ENCODE data around the gene PSG1. TPM values are rescaled to one million over a fixed set of nuclear protein-coding genes. Genes with fewer than 3 reads are reported as not detected.
"Not testable (repeated sequence)": the region's sequence is repeated elsewhere in the genome, so short reads cannot be mapped to it uniquely, and the experiment has no call there.

The PSG1 gene
- total RNA-seq, 1 donor from 2014 or later = not detected

- H3K27ac ChIP-seq (replicated peaks) = no peak overlapping the region
- H3K4me1 ChIP-seq = no peaks in the 10 kb centered on the region
- intact Hi-C loops (cut with micrococcal nuclease) = no loop called here
- H3K36me3 ChIP-seq = no peaks in the 10 kb centered on the region
- DNase-seq = no peak
- peaks cover 26% of the 10 kb centered on the region for H3K27me3 ChIP-seq (ENCODE audit: low read depth)
- TF ChIP-seq CTCF (IDR thresholded peaks at IDR 0.05; ENCODE audit: borderline replicate concordance) = no peak
- no peaks in the 10 kb centered on the region for H3K9me3 ChIP-seq (replicated peaks)
- H3K4me3 ChIP-seq = no peak overlapping the region
Observed at GRCh38 chr19:42872608-42873007, 6.9 kb downstream of the PSG1 start.

GRCh38 chr19:42857544-42857867 lies 22.0 kb downstream of the PSG1 start:
- Histone ChIP-seq H3K36me3 (no peaks in the 10 kb centered on the region), H3K4me3 (no peak overlapping the region), H3K9me3 (replicated peaks) (peaks cover 1% of the 10 kb centered on the region)

GRCh38 chr19:42856866-42857543 lies 22.5 kb downstream of the PSG1 start:
- H3K9me3 ChIP-seq (replicated peaks); DNase-seq; H3K27ac ChIP-seq (replicated peaks); H3K4me3 ChIP-seq; H3K4me1 ChIP-seq; intact Hi-C loops (cut with micrococcal nuclease); H3K27me3 ChIP-seq (ENCODE audit: low read depth); H3K36me3 ChIP-seq: not testable (repeated sequence)
- TF ChIP-seq CTCF (IDR thresholded peaks at IDR 0.05; ENCODE audit: borderline replicate concordance) = peak; percentile 55

More at GRCh38 chr19:42857544-42857867, 22.0 kb downstream of the PSG1 start:
- TF ChIP-seq CTCF (IDR thresholded peaks at IDR 0.05; ENCODE audit: borderline replicate concordance) = no peak
- Histone ChIP-seq H3K27ac (replicated peaks) (no peak overlapping the region), H3K4me1 (no peaks in the 10 kb centered on the region), H3K27me3 (ENCODE audit: low read depth) (peaks cover 2% of the 10 kb centered on the region)
- intact Hi-C loops (cut with micrococcal nuclease) = no loop called here
- no peak for DNase-seq

GRCh38 chr19:42854745-42855144 lies 24.8 kb downstream of the PSG1 start:
- H3K4me3 ChIP-seq; H3K27ac ChIP-seq (replicated peaks); intact Hi-C loops (cut with micrococcal nuclease); H3K4me1 ChIP-seq; H3K27me3 ChIP-seq (ENCODE audit: low read depth); DNase-seq; H3K36me3 ChIP-seq; H3K9me3 ChIP-seq (replicated peaks): not testable (repeated sequence)

GRCh38 chr19:42853231-42853630 lies 26.3 kb downstream of the PSG1 start:
- H3K9me3 ChIP-seq (replicated peaks); DNase-seq; H3K27me3 ChIP-seq (ENCODE audit: low read depth); H3K27ac ChIP-seq (replicated peaks); H3K36me3 ChIP-seq; H3K4me1 ChIP-seq; H3K4me3 ChIP-seq; intact Hi-C loops (cut with micrococcal nuclease): not testable (repeated sequence)

- H3K4me1 ChIP-seq; DNase-seq; H3K27ac ChIP-seq (replicated peaks); intact Hi-C loops (cut with micrococcal nuclease); H3K9me3 ChIP-seq (replicated peaks); H3K4me3 ChIP-seq; H3K36me3 ChIP-seq; H3K27me3 ChIP-seq (ENCODE audit: low read depth): not testable (repeated sequence)
Observed at GRCh38 chr19:42852821-42853220, 26.7 kb downstream of the PSG1 start.

GRCh38 chr19:42851718-42852280 lies 27.7 kb downstream of the PSG1 start:
- intact Hi-C loops (cut with micrococcal nuclease); H3K9me3 ChIP-seq (replicated peaks); H3K27me3 ChIP-seq (ENCODE audit: low read depth); DNase-seq; H3K4me3 ChIP-seq; H3K4me1 ChIP-seq; H3K36me3 ChIP-seq: not testable (repeated sequence)
- peak overlapping the region; percentile 8 for H3K27ac ChIP-seq (replicated peaks)
